GM19023 (cell line): ENCODE data around the gene GGTLC2.
"Not testable (repeated sequence)": the region's sequence is repeated elsewhere in the genome, so short reads cannot be mapped to it uniquely, and the experiment has no call there.

Experiments
- ATAC-seq: cut with Tn5 transposase; IDR thresholded peaks from one replicate; pipeline ENCODE4 v1.9.1; 2021; ENCODE audit warnings: mild to moderate bottlenecking, moderate library complexity; ENCODE audit not compliant: unreplicated experiment

The GGTLC2 gene

DNA sequence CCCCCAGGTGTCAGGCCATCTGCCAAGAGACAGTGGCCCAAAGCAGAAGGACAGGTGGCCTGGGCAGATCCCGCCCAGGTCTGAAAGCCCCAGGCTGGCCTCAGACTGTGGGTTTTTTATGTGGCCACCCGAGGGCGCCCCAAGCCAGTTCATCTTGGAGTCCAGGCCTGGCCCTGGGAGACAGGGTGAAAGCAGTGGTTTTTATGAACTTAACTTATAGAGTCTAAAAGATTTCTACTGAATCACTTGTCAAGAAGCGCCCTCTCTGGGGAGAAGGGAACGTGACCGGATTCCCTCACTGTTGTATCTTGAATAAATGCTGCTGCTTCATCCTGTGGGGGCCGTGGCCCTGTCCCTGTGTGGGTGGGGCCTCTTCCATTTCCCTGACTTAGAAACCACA, 8.2 kb upstream of the GGTLC2 start:
- ATAC-seq: not testable (repeated sequence)

DNA sequence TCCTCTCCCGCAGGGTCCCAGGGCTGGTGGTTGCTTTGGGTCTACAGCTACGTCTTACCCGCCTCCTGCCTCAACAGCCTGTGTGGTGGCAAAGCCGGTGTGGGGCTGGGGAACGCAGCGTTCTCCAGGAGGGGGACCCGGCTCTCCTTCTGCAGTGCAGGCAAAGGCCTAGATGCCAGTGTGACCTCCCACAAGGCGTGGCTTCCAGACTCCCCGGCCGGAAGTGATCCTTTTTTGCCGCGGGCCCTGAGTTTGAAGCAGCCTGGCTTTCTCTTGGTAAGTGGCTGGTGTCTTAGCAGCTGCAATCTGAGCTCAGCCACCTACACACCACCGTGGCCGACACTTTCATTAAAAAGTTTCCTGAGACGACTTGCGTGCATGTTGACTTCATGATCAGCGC, 6.1 kb upstream of the GGTLC2 start:
- ATAC-seq: not testable (repeated sequence)

DNA sequence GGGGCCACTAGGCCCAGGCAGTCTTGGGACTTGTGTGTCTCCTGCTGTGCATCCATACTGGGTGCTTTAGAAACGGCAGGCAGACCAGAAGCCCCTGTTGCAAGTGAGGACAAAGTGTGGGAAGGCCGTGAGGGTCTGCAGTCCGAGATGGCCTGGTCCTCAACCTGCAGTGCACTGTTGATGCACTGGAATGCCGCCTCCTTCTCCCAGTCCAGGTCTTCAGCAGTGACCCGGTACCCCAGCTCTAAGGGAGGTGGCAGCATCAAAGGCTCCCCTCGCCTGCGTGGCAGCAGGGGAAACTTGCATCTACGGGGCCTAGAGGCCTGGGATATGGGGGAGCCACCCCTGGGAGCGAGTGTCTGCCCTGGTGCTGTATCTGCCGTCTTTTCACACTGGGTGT, 2.2 kb upstream of the GGTLC2 start:
- ATAC-seq: not testable (repeated sequence)

DNA sequence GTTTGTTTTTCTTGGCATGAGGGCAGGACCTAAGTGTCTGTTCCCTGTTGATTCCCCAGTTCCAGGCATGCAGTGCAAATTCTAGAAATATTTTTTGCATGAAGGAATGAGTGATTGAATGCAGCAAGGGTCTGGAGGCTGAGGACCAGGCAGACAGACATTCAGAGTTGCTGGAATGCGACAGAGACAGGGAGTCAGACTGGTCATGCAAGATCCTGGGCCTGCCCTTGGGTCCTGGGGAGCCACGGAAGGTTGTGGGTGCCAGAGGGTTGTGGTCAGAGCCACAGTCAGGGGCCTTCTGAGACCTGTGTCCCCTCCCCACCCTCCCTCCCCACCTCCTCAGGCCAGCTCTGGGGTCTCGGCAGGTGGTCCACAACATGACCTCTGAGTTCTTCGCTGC, 1.6 kb downstream of the GGTLC2 start:
- ATAC-seq: not testable (repeated sequence)

DNA sequence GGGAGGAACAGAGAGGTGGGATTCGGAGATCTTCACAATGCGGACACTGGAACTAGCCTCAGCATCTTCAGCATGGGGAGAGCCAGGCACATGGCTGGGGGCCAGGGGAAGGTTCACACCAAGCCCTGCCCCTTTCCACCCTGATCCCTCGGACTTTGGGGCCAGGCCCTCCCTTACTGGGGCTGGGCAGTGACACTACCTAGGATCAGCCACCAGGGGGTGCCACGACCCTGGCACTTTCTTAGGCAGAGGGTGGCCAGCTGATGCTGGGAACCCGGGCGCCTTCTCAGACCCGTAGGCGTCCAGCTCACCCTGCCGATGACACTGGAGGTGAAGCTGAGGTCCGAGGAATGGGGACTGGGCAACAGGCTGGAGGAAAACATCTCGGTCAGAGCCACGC, 3.5 kb downstream of the GGTLC2 start:
- not testable (repeated sequence) for ATAC-seq

DNA sequence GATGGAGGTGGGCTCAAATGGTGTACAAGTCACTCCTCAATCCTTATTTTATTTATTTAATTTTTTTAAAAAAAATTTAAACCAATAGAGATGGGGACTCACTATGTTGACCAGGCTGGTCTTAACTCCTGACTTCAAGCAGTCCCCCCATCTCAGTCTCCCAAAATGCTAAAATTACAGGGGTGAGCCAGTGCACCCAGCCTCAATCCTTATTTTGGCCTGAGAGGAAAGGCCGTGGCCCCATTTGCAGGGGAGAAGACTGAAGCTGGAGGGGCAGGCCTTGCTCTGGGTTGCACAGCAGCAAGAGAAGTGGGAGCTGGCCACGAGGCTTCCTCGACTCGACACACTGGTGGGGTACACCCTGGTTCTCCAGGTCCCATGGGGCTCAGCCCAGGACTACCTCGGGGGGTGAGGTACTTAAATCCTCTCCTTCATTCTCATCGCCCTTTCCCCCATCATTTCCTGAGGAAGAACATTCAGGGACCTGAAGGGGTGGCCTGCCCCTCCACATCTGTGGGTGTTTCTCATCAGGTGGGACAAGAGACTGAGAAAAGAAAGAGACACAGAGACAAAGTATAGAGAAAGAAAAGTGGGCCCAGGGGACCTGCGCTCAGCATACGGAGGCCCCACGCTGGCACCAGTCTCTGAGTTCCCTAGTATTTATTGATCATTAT, 4.6 kb downstream of the GGTLC2 start:
- not testable (repeated sequence) for ATAC-seq

DNA sequence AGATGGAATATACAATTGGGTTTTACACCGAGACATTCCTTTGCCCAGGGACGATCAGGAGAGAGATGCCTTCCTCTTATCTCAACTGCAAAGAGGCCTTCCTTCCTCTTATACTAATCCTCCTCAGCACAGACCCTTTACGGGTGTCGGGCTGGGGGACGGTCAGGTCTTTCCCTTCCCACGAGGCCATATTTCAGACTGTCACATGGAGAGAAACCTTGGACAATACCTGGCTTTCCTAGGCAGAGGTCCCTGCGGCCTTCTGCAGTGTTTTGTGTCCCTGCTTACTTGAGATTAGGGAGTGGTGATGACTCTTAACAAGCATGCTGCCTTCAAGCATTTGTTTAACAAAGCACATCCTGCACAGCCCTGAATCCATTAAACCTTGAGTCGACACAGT, 5.3 kb downstream of the GGTLC2 start:
- ATAC-seq: not testable (repeated sequence)

DNA sequence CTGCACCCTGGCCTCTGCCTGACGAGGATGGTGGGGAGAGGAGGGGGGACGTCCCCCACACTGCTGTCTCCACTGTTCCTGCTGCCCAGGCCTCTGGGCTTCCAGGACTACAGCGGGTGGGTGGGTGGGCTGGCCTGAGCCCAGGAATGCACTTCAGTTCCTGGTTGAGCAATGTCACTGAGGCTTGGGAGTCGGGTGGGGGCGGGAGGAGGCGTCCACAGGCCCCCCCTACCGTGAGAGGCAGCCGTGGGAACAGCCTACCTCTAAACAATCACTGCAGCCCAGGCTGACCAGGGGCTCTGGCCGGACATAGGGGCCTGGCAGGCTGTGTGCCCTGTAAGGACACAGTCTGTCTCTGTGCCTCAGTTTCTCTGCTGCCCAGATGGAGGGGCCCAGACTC, 6.0 kb downstream of the GGTLC2 start:
- not testable (repeated sequence) for ATAC-seq

DNA sequence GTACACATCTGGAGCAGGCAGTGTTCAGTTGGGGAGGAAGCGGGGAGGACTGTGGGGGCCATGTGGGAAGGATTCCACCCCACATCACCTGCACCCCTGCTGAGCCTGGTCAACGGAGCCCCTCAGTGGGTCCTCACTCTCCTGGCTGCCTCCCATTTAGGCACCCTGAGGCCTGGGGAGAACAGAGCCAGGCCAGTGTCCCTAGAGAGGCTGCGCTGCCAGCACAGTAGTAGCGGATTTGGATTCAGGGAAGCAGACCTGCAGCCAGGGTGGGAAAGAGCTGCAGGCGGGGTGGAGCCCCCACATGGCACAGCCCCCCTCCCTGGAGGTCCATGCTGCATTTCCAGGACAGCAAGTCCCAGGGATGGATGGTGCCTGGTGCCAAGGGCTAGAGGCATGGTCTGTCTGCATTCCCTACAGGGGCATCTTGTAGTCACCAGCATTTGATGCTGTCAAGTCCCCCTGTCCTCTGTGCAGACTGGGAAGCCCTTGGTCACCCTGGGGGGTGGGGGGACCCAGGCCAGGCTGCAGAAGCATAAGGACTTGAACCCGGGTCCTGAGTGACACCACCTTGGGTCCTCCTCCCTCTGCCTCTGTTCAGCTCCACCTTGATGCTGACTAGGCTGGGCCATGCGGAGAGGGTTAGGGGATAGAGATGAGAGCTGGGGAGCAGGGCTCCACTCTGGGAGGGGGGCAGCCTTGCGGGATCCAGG, 6.5 kb downstream of the GGTLC2 start:
- ATAC-seq: not testable (repeated sequence)

DNA sequence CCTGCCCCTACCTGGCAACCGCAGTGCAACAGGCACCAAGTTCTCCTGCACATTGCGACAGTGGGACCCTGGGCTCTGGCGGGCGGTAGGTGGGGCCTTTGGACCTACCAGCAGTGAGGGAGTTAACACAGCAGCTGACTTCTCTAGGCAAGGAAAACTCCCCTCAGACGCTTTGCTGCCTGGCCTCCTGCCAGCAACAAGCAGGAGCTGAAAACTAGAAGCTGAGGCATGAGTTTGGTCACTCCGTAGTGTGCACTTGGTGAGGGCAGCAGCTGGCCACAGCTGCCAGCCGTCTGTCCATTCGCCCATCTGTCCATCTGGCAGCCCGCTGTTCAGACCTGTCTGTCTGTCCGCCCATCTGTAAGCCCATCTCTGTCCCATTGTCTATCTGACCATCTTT, 7.2 kb downstream of the GGTLC2 start:
- not testable (repeated sequence) for ATAC-seq

DNA sequence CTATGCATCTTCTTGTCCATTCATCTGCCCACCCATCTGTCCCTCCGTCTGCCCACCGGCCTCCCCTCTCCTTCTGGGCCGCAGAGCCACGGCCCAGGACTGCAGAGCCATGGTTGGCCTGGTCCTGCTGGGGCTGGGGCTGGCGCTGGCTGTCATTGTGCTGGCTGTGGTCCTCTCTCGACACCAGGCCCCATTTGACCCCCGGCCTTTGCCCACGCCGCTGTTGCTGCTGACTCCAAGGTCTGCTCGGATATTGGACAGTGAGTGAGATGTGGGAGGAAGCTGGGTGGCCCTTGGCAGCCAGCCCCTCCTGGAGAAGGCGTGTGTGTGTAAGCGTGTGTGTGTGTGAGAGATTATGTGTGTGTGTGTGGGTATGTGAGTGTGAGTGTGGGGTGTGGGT, 7.7 kb downstream of the GGTLC2 start:
- ATAC-seq: not testable (repeated sequence)

DNA sequence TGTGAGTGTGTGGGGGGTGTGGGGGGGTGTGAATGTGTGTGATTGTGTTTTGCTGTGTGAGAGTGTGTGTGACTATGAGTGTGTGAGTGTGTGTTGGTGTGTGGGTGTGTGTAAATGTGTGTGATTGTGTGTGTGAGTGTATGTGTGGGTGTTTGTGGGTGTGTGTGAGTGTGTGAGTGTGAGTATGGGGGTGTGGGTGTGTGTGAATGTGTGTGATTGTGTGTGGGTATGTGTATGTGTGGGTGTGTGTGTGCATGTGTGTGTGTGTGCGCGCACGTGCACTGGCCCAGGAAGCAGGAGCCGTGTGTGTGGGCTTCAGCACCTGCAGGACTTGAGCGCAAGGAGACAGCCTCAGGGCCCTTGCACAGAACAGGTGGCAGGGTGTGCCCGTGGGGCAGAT, 8.2 kb downstream of the GGTLC2 start:
- ATAC-seq: not testable (repeated sequence)

DNA sequence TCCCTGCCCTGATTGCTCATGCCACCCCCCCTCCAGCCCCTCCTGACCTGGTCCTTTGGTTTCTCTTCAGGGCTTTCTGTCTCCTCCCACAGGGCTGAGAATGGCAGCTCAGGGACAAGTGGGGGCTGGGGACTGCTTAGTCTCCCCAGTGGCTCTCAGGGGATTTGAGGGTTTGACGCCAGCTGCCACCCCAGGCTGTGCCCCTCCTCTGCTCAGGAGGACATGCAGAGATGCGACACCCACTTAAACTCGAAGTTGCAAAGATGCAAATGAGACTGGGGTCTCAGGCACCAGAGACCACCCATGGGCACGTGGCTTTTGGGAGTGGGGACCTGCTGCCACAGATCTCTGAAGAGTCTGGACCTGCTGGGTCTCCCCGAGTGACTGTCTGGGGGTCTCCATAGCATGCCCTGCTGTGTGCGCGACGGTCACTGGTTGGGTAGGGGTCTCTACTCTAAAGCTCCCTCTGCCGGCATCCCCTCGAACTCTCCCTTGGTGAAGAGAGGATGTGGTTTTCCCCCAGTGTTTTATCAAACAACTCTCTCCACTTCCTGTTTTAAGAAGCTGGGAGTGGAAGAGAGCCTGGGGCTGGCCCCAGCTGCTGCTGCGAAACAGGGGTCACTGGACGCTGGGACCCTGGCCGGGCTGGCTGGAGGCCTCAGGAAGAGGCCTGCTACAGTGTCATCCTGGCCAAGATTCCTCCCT, 9.4 kb downstream of the GGTLC2 start:
- not testable (repeated sequence) for ATAC-seq

DNA sequence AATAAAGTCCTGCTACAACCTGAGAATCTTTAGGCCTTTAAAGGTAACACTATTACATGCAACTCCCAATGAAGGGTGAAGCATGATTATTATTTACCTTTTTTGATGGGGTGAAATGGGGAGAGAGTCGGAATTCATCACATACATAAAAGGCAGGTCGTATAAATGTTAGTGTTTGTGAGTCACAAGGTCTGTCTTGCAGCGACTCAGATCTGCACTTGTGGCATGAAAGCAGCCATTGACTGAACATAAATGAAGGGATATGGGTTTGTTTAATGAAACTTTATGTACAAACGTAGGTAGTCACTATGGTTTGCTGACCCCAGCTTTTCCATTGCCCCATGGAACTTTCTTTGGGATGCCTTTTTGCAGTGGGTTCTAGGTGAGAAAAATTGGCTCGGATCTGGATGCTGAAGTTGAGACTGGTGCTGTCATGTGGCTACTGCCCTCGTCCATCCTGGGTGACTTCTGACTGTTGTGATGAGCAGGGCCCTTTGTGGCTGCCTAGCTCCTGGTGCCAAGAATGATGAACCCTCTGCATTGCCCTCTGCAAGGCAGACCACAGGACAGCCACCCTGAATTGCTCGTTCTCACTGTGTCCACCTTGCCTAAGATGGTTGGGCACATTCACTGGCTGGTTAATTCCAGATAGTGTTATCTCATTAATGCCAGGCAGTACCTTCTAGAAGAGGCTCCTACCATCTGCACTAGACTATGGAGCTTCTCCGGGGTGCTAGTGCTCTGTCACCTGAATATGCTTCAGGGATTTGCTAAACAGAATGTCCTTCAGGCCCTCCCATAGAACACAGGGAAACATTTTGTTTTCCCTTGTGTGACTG, 11.3 kb downstream of the GGTLC2 start:
- no peak for ATAC-seq

DNA sequence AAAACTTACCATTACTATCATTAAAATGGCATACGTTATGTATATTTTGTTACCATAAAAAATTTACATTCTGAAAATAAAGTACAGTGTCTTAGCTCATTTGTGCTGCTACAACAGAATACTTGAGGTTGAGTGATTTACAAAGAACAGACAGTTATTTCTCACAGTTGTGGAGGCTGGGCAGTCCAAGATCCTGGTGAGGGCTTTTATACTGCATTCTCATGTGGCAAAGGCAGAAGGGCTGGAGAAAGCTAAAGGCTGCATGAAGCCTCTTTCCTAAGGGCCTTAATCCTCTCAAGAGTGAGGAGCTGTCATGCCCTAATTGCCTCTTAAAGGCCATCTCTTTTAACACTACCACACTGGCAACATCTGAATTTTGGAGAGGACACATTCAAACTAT, 13.3 kb downstream of the GGTLC2 start:
- no peak for ATAC-seq

DNA sequence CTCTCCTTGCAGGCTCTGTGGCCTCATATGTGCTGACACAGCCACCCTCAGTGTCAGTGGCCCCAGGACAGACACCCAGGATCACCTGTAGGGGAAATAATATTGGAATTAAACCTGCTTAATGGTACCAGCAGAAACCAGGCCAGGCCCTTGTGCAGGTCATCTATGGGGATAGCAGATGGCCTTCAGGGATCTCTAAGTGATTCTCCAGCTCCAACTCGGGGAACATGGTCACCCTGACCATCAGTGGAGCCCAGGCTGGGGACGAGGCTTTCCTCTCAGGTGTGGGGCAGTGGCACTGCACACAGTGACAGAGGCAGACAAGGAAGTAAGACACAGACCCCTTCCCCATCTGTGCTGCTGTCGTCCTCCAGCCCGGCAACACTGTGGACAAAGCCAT, 16.9 kb downstream of the GGTLC2 start:
- no peak for ATAC-seq

DNA sequence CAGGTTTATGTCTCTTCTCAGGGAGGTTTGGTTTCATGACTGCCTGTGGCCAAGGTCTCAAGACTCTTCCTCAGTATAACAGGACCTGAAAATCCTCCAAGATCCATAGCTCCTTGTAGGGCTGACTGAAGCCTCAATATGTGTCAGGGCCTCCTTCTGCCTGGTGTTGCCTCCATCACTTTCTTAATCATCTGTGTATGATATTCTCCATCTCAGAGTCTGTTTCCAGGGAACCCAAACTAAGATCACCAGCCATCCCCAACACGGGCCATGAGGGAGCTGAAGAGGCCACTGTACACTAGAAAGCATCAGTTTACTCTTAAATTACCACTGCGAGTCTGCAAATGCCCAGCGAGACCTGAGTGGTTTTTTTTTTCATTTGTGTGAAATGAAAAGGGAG, 17.7 kb downstream of the GGTLC2 start:
- ATAC-seq: no peak

DNA sequence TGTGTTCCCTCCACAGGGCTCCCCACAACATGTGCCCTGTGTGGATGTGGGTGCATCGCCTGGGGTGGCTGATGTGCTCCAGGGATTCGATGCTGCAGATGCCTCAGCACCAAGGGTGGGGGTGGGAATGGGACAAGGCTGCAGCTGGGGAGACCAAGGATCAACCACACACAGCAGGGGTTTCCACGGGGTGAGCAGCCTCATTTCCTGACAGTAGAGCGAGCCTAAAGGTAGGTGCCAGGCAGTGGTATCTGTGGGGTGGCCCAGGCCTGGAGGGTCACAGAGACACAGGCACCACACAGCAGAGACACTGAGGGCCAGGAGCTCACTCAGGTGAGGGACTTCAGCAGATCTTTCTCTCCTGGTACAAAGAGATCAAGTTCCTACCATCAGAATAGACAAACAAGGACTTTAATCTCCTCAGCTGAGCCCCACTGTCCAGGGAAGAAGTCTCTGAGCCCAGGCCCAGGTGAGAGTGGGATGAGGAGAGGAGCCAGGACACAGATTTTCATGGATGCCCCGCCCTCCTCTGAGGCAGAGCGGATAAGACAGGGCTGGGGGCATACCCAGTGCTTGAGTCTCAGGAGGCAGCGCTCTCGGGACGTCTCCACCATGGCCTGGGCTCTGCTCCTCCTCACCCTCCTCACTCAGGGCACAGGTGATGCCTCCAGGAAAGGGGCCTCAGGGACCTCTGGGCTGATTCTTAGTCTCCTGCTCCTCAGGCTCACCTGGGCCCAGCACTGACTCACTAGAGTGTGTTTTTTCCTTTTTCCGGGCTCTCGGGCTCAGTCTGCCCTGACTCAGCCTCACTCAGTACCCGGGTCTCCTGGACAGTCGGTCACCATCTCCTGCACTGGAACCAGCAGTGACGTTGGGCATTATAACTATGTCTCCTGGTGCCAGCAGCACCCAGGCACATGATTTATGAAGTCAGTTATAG, 19.7 kb downstream of the GGTLC2 start:
- ATAC-seq: no peak

DNA sequence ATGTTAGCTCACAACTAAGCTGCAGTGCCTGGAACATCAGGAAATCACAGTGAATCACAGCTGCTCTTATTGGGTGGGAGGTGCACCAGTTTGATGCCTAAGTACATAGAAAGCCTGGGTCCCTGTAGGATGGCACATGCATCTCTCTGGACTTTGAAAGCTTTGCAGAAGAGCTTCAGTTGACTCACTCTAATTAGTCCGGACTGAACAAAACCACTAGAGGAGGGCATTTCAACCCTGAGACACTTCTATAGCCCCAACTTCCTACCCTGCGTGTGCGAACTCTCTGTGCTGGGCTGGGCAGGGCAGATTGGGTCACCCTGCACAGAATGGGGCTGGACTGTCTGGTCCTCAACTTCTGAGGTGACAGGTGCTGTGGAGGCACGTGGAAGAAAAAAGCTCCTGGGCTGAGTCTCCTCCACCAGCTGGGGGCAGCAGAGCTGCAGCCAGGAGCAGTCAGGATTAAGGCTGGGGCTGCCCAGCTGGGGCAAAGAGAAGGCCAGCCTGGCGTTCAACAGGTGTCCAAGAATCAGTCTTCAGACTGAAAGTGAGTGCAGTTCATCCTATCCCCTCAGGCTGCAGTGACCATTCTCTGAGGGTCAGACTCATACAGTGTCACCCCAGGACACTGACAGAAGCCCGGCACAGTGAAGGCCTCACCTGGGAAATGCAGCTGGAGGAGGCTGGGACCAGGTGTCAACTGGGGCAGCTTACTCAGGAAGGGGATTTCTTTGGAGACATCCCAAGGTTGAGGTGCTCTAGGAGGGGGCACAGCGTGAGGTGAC, 22.1 kb downstream of the GGTLC2 start:
- no peak for ATAC-seq
